SU-DHL-6 (cell line): ENCODE measurements around the gene PTPRJ.
"Not testable (repeated sequence)": the region's sequence is repeated elsewhere in the genome, so short reads cannot be mapped to it uniquely, and the experiment has no call there.

Experiments
- H2AFZ ChIP-seq: fragments of 200-600 bp; sonication (generic); 2 replicates; pipeline ENCODE4 v1.6.1; 2014; ENCODE audit warnings: low read depth, mild to moderate bottlenecking, moderate library complexity, mixed read lengths, antibody characterized with exemption, low read length; ENCODE audit not compliant: severe bottlenecking
- H3F3A ChIP-seq: fragments of 200-600 bp; shearing (Covaris generic); 2 replicates; pipeline ENCODE4 v1.6.0; 2016; ENCODE audit warnings: antibody characterized with exemption, mild to moderate bottlenecking; ENCODE audit not compliant: insufficient read depth
- H3K27ac ChIP-seq: fragments of 200-600 bp; sonication (generic); 2 replicates; pipeline ENCODE4 v1.5.1; 2016; ENCODE audit warnings: low read depth, mild to moderate bottlenecking, low read length, moderate library complexity, mixed read lengths
- H3K27me3 ChIP-seq: fragments of 200-600 bp; sonication (generic), shearing (Covaris generic); 2 replicates; pipeline ENCODE4 v1.6.0; 2014; ENCODE audit warnings: mild to moderate bottlenecking, low read length
- H3K36me3 ChIP-seq: fragments of 200-600 bp; sonication (generic); 2 replicates; pipeline ENCODE4 v1.6.1; 2014; ENCODE audit warnings: mild to moderate bottlenecking, low read length, mixed read lengths
- H3K4me2 ChIP-seq: fragments of 300-600, 200-600 bp; shearing (Covaris generic), sonication (generic); 2 replicates; pipeline ENCODE4 v1.6.0; 2014; ENCODE audit warnings: low read length, low read depth, mild to moderate bottlenecking; ENCODE audit not compliant: poor library complexity, severe bottlenecking
- H3K4me3 ChIP-seq: fragments of 200-600 bp; sonication (generic); 2 replicates; pipeline ENCODE4 v1.5.1; 2014; ENCODE audit warnings: antibody characterized with exemption, low read length, mild to moderate bottlenecking, mixed read lengths; ENCODE audit not compliant: insufficient read depth, poor library complexity, severe bottlenecking
- H3K79me2 ChIP-seq: fragments of 200-600 bp; sonication (generic); 2 replicates; pipeline ENCODE4 v1.6.1; 2014; ENCODE audit warnings: mild to moderate bottlenecking, low read length, moderate library complexity; ENCODE audit not compliant: insufficient read depth
- H3K9ac ChIP-seq: fragments of 200-600 bp; sonication (generic); 2 replicates; pipeline ENCODE4 v1.7.0; 2014; ENCODE audit warnings: mild to moderate bottlenecking, low read length
- H3K9me2 ChIP-seq: fragments of 200-600 bp; sonication (generic); replicated peaks from 2 replicates; pipeline ENCODE4 v1.6.1; 2014; ENCODE audit warnings: low read length; ENCODE audit not compliant: insufficient read depth
- H3K9me3 ChIP-seq: fragments of 200-600 bp; sonication (generic); 2 replicates; pipeline ENCODE4 v1.6.1; 2014; ENCODE audit warnings: low read length, mixed read lengths; ENCODE audit not compliant: insufficient read depth
- H4K20me1 ChIP-seq: fragments of 200-600 bp; sonication (generic); 2 replicates; pipeline ENCODE4 v1.6.1; 2014; ENCODE audit warnings: low read depth, mild to moderate bottlenecking, antibody characterized with exemption, low read length, moderate library complexity, mixed read lengths
- EZH2phosphoT487 ChIP-seq: fragments of 200-600 bp; sonication (generic), shearing (Covaris generic); conservative IDR thresholded peaks from 2 replicates; pipeline ENCODE4 v1.6.1; 2018; ENCODE audit warnings: mild to moderate bottlenecking, antibody characterized with exemption, low read length, moderate library complexity, mixed read lengths
- TF ChIP-seq, protein P1 (sequence below): fragments of 200-600 bp; sonication (generic); IDR thresholded peaks from one replicate; pipeline ENCODE4 v1.5.1; 2017; ENCODE audit warnings: antibody characterized with exemption, mild to moderate bottlenecking, low read length, moderate library complexity; ENCODE audit not compliant: insufficient read depth, poor library complexity, severe bottlenecking

The PTPRJ gene

GRCh38 chr11:47980088-47980906 is at the start of gene PTPRJ:
PTPRJ (plus strand) TSS chr11:47980559; CDS start chr11:47980913, 354 bp downstream.
- Histone ChIP-seq H3K9me2 (no peaks in the 10 kb centered on the region), H3K4me3 (peak within 1 kb of the TSS; percentile 47), H3K36me3 (no peaks in the 10 kb centered on the region), H3K9ac (peak within 1 kb of the TSS; percentile 40; the same call in 1 of the 2 replicates), H3K4me2 (peak within 1 kb of the TSS; percentile 63), H3K79me2 (no peaks in the 10 kb centered on the region), H3K27me3 (no peaks in the 10 kb centered on the region), H4K20me1 (no peaks in the 10 kb centered on the region), H3K9me3 (no peaks in the 10 kb centered on the region), H2AFZ (no peak within 1 kb of the TSS), H3F3A (no peaks in the 10 kb centered on the region), H3K27ac (no peak within 1 kb of the TSS)
- TF ChIP-seq EZH2phosphoT487: no peak
- TF ChIP-seq, protein P1, sequence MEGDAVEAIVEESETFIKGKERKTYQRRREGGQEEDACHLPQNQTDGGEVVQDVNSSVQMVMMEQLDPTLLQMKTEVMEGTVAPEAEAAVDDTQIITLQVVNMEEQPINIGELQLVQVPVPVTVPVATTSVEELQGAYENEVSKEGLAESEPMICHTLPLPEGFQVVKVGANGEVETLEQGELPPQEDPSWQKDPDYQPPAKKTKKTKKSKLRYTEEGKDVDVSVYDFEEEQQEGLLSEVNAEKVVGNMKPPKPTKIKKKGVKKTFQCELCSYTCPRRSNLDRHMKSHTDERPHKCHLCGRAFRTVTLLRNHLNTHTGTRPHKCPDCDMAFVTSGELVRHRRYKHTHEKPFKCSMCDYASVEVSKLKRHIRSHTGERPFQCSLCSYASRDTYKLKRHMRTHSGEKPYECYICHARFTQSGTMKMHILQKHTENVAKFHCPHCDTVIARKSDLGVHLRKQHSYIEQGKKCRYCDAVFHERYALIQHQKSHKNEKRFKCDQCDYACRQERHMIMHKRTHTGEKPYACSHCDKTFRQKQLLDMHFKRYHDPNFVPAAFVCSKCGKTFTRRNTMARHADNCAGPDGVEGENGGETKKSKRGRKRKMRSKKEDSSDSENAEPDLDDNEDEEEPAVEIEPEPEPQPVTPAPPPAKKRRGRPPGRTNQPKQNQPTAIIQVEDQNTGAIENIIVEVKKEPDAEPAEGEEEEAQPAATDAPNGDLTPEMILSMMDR: no peak

DNA sequence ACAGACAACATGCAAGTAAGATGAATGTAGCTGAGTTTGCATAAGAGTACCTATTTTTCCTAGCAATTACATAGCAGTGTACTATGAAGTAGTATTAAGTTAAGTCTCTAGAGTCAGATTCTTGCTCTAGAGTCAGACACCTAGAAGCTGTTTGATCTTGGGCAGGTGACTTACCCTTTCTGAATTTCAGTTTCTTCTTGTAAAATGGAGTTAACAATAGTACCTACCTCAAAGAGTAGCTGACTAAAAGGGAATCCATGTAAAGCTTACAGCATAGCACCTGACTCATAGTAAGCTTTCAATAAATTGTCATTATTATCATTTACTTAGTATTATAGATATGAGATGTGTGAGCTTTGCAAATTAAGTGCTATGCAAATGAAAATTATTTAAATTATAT is 47.8 kb upstream of the PTPRJ start:
- no peak for TF ChIP-seq EZH2phosphoT487
- TF ChIP-seq, protein P1: no peak
- Histone ChIP-seq H2AFZ (no peak overlapping the region), H3K79me2 (no peaks in the 10 kb centered on the region), H3K9me3 (no peaks in the 10 kb centered on the region), H3K9ac (no peak overlapping the region), H3K9me2 (no peaks in the 10 kb centered on the region), H3K36me3 (no peaks in the 10 kb centered on the region), H3K4me2 (no peak overlapping the region), H3K27ac (no peak overlapping the region), H3K4me3 (no peak overlapping the region), H4K20me1 (no peaks in the 10 kb centered on the region), H3F3A (peaks cover 4% of the 10 kb centered on the region; the same call in 1 of the 2 replicates), H3K27me3 (no peaks in the 10 kb centered on the region)

- not testable (repeated sequence) for H3K4me2 ChIP-seq, H3K4me3 ChIP-seq, H3K9ac ChIP-seq
Measured at GRCh38 chr11:47933797-47934196, 46.6 kb upstream of the PTPRJ start.

More at GRCh38 chr11:47933797-47934196, 46.6 kb upstream of the PTPRJ start:
- not testable (repeated sequence) for H3K27me3 ChIP-seq, H3K9me2 ChIP-seq, H3K36me3 ChIP-seq, H3F3A ChIP-seq, H3K9me3 ChIP-seq, H3K79me2 ChIP-seq, H4K20me1 ChIP-seq, H2AFZ ChIP-seq
- H3K27ac ChIP-seq: peak overlapping the region; percentile 12; the same call in 1 of the 2 replicates
